Cardiac fibroblast (primary cell): ENCODE results near the gene SSRP1.

ENCODE experiments used
- DNase-seq, 2 donors: peaks; one replicate each; pipeline versions ENCODE4 v3.0.0 to v3.0.0-alpha.2; 2010; ENCODE audit warnings: low read depth in 2 of 2
- H3K4me3 ChIP-seq, 2 donors: replicated peaks in 1 of 2; 1 replicate in 1 of 2; 2 replicates in 1 of 2; pipeline ENCODE4 v1.5.1; 2011; ENCODE audit warnings: low read depth in 2 of 2, low read length in 2 of 2, mild to moderate bottlenecking in 2 of 2, moderate library complexity in 1 of 2
- CTCF ChIP-seq: IDR thresholded peaks from one replicate; pipeline ENCODE4 v1.5.1; 2011; ENCODE audit warnings: low read depth, mild to moderate bottlenecking, low read length, inconsistent platforms

SSRP1 gene

GRCh38 chr11:57277845-57278720, 57.6 kb downstream of the SSRP1 start:
- H3K4me3 ChIP-seq: peak overlapping the region in 1 of 2 donors; percentile 24

GRCh38 chr11:57276971-57277675, 58.6 kb downstream of the SSRP1 start:
- H3K4me3 ChIP-seq: no peak overlapping the region
- TF ChIP-seq CTCF: no peak
- DNase-seq: peak; percentile 60 to 73

More at GRCh38 chr11:57277845-57278720, 57.6 kb downstream of the SSRP1 start:
- TF ChIP-seq CTCF: peak; percentile 84
- DNase-seq: peak; percentile 90 to 93

- no peak overlapping the region for H3K4me3 ChIP-seq
- DNase-seq: no peak
- no peak for TF ChIP-seq CTCF
Measured at GRCh38 chr11:57276169-57276970, 59.3 kb downstream of the SSRP1 start.
